WTC11 (cell line): ENCODE data around the gene IFIT3.

Experiments used
- ATF3 ChIP-seq: sonication (generic); formaldehyde crosslinking; conservative IDR thresholded peaks from 2 replicates; pipeline ENCODE4 v1.8.1; 2022; ENCODE audit warnings: mild to moderate bottlenecking, missing genetic modification reagents
- CBFB ChIP-seq: sonication (generic); formaldehyde crosslinking; IDR thresholded peaks from 2 replicates; pipeline ENCODE4 v1.8.1; 2022; ENCODE audit warnings: mild to moderate bottlenecking, low read depth, missing genetic modification reagents
- CDX4 ChIP-seq: fragments of 250-450 bp; sonication (Bioruptor Pico); IDR thresholded peaks from 2 replicates; pipeline ENCODE4 v1.9.0; 2021; ENCODE audit warnings: moderate library complexity, mild to moderate bottlenecking, inconsistent platforms, borderline replicate concordance
- CTCF ChIP-seq: fragments of 200-600 bp; IDR thresholded peaks from 2 replicates; pipeline ENCODE4 v1.8.0; 2022; ENCODE audit warnings: antibody characterized with exemption
- ELF4 ChIP-seq: sonication (generic); formaldehyde crosslinking; IDR thresholded peaks from 2 replicates; pipeline ENCODE4 v1.8.1; 2022; ENCODE audit warnings: low read depth, mild to moderate bottlenecking, moderate library complexity, missing genetic modification reagents
- IRF1 ChIP-seq: sonication (generic); formaldehyde crosslinking; IDR thresholded peaks from 2 replicates; pipeline ENCODE4 v1.8.0; 2023; ENCODE audit warnings: missing genetic modification reagents
- IRF2 ChIP-seq: sonication (generic); formaldehyde crosslinking; IDR thresholded peaks from 2 replicates; pipeline ENCODE4 v1.8.0; 2022; ENCODE audit warnings: low read depth, missing genetic modification reagents, borderline replicate concordance
- JUN ChIP-seq: sonication (generic); formaldehyde crosslinking; IDR thresholded peaks from 2 replicates; pipeline ENCODE4 v1.8.0; 2023; ENCODE audit warnings: mild to moderate bottlenecking, missing genetic modification reagents
- MAX ChIP-seq: sonication (generic); formaldehyde crosslinking; IDR thresholded peaks from 2 replicates; pipeline ENCODE4 v1.8.0; 2022; ENCODE audit warnings: mild to moderate bottlenecking, missing genetic modification reagents
- MYBL2 ChIP-seq: sonication (generic); formaldehyde crosslinking; IDR thresholded peaks from 2 replicates; pipeline ENCODE4 v1.8.1; 2023; ENCODE audit warnings: mild to moderate bottlenecking, moderate library complexity, missing genetic modification reagents
- SP1 ChIP-seq: sonication (generic); formaldehyde crosslinking; conservative IDR thresholded peaks from 2 replicates; pipeline ENCODE4 v1.8.1; 2022; ENCODE audit warnings: missing genetic modification reagents
- USF1 ChIP-seq: sonication (generic); formaldehyde crosslinking; IDR thresholded peaks from 2 replicates; pipeline ENCODE4 v1.8.0; 2022; ENCODE audit warnings: mild to moderate bottlenecking, missing genetic modification reagents

- TF ChIP-seq ELF4 (CRISPR knock-in tag): no peak
- no peak for TF ChIP-seq CBFB (CRISPR knock-in tag)
- no peak for TF ChIP-seq CTCF
- TF ChIP-seq MYBL2 (CRISPR knock-in tag): no peak
- TF ChIP-seq JUN (CRISPR knock-in tag): no peak
- TF ChIP-seq SP1 (CRISPR knock-in tag): no peak
- TF ChIP-seq CDX4 (CRISPR knock-in tag): no peak
- TF ChIP-seq MAX (CRISPR knock-in tag): no peak
- TF ChIP-seq IRF1 (CRISPR knock-in tag): no peak
- TF ChIP-seq USF1 (CRISPR knock-in tag): no peak
- TF ChIP-seq ATF3 (CRISPR knock-in tag): no peak
- TF ChIP-seq IRF2 (CRISPR knock-in tag): no peak
These were observed 28.8 kb upstream of the IFIT3 start for GRCh38 chr10:89299031-89299430.
